GM21367 (cell line): ENCODE measurements around the gene CCNI2.

Experiments
- ATAC-seq: cut with Tn5 transposase; IDR thresholded peaks from one replicate; pipeline ENCODE4 v1.9.1; 2021; ENCODE audit not compliant: unreplicated experiment

The CCNI2 gene

GRCh38 chr5:132764671-132765238 is 17.5 kb downstream of the CCNI2 start:
- no peak for ATAC-seq

- no peak for ATAC-seq
Measured at GRCh38 chr5:132765311-132766019, 18.2 kb downstream of the CCNI2 start.

GRCh38 chr5:132766020-132766805 is 19.0 kb downstream of the CCNI2 start:
- ATAC-seq: no peak

- ATAC-seq: no peak
Measured at GRCh38 chr5:132766806-132767055, 19.5 kb downstream of the CCNI2 start.

- ATAC-seq: no peak
Measured at GRCh38 chr5:132767150-132767549, 19.9 kb downstream of the CCNI2 start.

GRCh38 chr5:132768485-132768868 is 21.3 kb downstream of the CCNI2 start:
- no peak for ATAC-seq

- no peak for ATAC-seq
Measured at GRCh38 chr5:132770476-132771159, 23.4 kb downstream of the CCNI2 start.

GRCh38 chr5:132771503-132771998 is 24.3 kb downstream of the CCNI2 start:
- no peak for ATAC-seq

- ATAC-seq: no peak
Measured at GRCh38 chr5:132772291-132773070, 25.3 kb downstream of the CCNI2 start.

- ATAC-seq: no peak
Measured at GRCh38 chr5:132773114-132773513, 25.9 kb downstream of the CCNI2 start.

- ATAC-seq: no peak
Measured at GRCh38 chr5:132773601-132774355, 26.6 kb downstream of the CCNI2 start.

GRCh38 chr5:132774406-132774805 is 27.2 kb downstream of the CCNI2 start:
- no peak for ATAC-seq

GRCh38 chr5:132774896-132775295 is 27.7 kb downstream of the CCNI2 start:
- ATAC-seq: no peak

- no peak for ATAC-seq
Measured at GRCh38 chr5:132775476-132775961, 28.3 kb downstream of the CCNI2 start.

GRCh38 chr5:132776131-132776937 is 29.1 kb downstream of the CCNI2 start:
- no peak for ATAC-seq

- no peak for ATAC-seq
Measured at GRCh38 chr5:132776938-132777208, 29.6 kb downstream of the CCNI2 start.

- no peak for ATAC-seq
Measured at GRCh38 chr5:132777209-132778069, 30.2 kb downstream of the CCNI2 start, which contains the start of gene SEPTIN8. TSS of gene SEPTIN8 (minus strand) at chr5:132777239. CDS start at chr5:132777137, 102 bp downstream.

GRCh38 chr5:132778129-132778528 is 30.9 kb downstream of the CCNI2 start:
- no peak for ATAC-seq
